Lower leg skin (tissue), 4 donors: Measurements from ENCODE around the gene OR2T8. TPM values are rescaled to one million over a fixed set of nuclear protein-coding genes. Genes with fewer than 3 reads are reported as not detected.

Source experiments
- DNase-seq, 2 donors: peaks; one replicate each; pipeline ENCODE4 v3.0.0-alpha.2; 2019; ENCODE audit warnings: low spot score in 2 of 2
- H3K4me3 ChIP-seq: fragments of 200-600 bp; sonication (generic); 2 replicates; pipeline ENCODE4 v1.5.1; 2017; ENCODE audit warnings: mild to moderate bottlenecking, low read depth; ENCODE audit not compliant: poor library complexity, severe bottlenecking
- POLR2A ChIP-seq, 2 donors: fragments of 450-650 bp; IDR thresholded peaks; one replicate each; pipeline ENCODE4 v1.6.1; 2016 to 2017; ENCODE audit warnings: antibody characterized with exemption in 2 of 2, mild to moderate bottlenecking in 1 of 2, moderate library complexity in 1 of 2
- WGBS, 2 donors: methylation state at CpG; one replicate each; pipeline ENCODE4 v1.1.5; 2018; 5-methylcytosine and 5-hydroxymethylcytosine counted together
- intact Hi-C: fragments of 100-400 bp; cut with DNase I; formaldehyde crosslinking; loops from one replicate; pipeline ENCODE4 v1.15.0; 2023; ENCODE audit warnings: low total_unique reads
- total RNA-seq, 4 donors: library from RNA; depleted of rRNA; stranded (reverse); fragments of >200 nt; gene quantifications; one replicate each; pipeline ENCODE4 v1.1.0, GENCODE V29; 2016
- TF ChIP-seq, protein P1 (sequence below), 3 donors: fragments of 450-650 bp; IDR thresholded peaks; one replicate each; pipeline ENCODE4 v1.5.1; 2016; ENCODE audit warnings: antibody characterized with exemption in 3 of 3, mild to moderate bottlenecking in 3 of 3, moderate library complexity in 2 of 3

Gene OR2T8, protein sequence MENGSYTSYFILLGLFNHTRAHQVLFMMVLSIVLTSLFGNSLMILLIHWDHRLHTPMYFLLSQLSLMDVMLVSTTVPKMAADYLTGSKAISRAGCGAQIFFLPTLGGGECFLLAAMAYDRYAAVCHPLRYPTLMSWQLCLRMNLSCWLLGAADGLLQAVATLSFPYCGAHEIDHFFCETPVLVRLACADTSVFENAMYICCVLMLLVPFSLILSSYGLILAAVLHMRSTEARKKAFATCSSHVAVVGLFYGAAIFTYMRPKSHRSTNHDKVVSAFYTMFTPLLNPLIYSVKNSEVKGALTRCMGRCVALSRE
- 1 to 10 TPM in 1 of 4 donors, not detected in 3; 4.3 TPM for total RNA-seq

DNA sequence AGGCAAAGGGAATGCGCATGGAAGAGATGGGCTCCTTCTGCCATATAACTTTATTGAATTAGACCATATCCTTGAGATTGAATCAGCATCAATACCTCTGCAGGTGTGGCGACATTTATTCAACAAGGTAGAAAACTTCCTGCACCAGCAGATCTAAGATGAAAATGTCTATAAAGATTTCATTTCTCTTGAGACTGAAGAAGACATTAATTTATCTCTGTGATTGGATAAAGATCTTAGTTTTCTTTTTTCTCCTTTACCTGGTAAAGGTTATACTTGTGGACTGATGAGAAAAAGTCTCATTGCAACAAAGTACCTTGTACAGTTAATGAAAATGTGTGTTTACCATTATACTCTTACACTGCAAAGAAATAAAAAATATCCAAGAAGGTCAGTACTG, at the start of gene OR2T8:
Gene OR2T8, plus strand, starts transcription at position 301 of the 400 bp plus-strand sequence. CDS start 766 bp downstream, outside the sequence.
- intact Hi-C loops, result no loop called here
- WGBS, 2 donors, result 92 to 94% methylated on average over 2 of the region's 2 CpGs
- DNase-seq, result no peak
- no peak for TF ChIP-seq POLR2A (IDR thresholded peaks at IDR 0.05)
- TF ChIP-seq, protein P1, sequence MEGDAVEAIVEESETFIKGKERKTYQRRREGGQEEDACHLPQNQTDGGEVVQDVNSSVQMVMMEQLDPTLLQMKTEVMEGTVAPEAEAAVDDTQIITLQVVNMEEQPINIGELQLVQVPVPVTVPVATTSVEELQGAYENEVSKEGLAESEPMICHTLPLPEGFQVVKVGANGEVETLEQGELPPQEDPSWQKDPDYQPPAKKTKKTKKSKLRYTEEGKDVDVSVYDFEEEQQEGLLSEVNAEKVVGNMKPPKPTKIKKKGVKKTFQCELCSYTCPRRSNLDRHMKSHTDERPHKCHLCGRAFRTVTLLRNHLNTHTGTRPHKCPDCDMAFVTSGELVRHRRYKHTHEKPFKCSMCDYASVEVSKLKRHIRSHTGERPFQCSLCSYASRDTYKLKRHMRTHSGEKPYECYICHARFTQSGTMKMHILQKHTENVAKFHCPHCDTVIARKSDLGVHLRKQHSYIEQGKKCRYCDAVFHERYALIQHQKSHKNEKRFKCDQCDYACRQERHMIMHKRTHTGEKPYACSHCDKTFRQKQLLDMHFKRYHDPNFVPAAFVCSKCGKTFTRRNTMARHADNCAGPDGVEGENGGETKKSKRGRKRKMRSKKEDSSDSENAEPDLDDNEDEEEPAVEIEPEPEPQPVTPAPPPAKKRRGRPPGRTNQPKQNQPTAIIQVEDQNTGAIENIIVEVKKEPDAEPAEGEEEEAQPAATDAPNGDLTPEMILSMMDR (IDR thresholded peaks at IDR 0.05), result no peak
- no peak within 1 kb of the TSS for H3K4me3 ChIP-seq

DNA sequence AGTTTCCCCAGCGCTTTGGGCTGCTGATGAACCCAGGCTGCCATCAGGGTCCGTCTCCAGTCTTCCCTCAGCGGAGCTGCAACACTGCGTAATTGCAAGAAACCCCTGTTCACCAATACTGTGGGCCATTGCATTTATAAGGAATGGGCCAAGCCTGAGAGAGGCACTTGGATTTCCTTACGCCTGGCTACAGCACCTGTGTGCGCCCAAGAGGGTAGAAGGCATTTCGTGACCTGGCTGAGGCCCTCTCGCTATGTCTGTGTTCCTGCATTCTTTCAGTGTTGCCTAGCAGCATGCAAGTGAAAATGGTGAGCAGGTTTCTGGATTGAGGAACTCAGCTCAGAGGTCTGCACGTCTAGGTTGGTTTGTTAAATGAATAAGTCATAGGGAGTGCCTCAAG, 36.7 kb upstream of the OR2T8 start:
- DNase-seq, result no peak
- intact Hi-C loops, result no loop called here
- no peak overlapping the region for H3K4me3 ChIP-seq
- TF ChIP-seq, protein P1 (IDR thresholded peaks at IDR 0.05), result no peak
- TF ChIP-seq POLR2A (IDR thresholded peaks at IDR 0.05), result no peak
- WGBS, 2 donors, result 84 to 86% methylated on average over 9 of the region's 9 CpGs

DNA sequence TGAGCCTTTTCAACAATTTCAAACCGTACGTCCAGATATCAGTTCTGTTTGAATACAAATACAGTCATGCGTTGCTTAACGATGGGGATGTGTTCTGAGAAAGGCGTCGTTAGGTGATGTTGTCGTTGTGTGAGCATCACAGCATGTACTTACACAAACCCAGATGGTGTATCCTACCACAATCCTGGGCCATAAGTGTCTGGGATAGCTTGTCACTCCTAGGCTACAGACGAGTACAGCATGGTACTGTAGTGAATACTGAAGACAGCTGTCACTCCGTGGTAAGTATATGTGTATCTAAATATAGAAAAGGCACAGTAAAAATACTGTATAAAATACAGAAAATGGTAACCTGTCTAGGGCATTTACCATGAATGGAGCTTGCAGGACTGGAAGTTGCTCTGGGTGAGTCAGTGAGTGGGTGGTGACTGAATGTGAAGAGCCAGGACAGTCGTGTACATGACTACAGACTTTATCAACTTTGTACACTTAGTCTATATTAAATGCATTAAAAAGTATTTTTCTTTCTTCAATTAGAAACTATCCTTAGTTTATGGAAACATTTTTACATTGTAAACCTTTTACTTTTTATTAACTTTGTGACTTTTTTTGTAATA, 35.1 kb upstream of the OR2T8 start:
- WGBS, 2 donors, result 87 to 89% methylated on average over 10 of the region's 10 CpGs
- intact Hi-C loops, result no loop called here
- H3K4me3 ChIP-seq, result no peak overlapping the region
- TF ChIP-seq, protein P1 (IDR thresholded peaks at IDR 0.05), result no peak
- no peak for TF ChIP-seq POLR2A (IDR thresholded peaks at IDR 0.05)
- no peak for DNase-seq

DNA sequence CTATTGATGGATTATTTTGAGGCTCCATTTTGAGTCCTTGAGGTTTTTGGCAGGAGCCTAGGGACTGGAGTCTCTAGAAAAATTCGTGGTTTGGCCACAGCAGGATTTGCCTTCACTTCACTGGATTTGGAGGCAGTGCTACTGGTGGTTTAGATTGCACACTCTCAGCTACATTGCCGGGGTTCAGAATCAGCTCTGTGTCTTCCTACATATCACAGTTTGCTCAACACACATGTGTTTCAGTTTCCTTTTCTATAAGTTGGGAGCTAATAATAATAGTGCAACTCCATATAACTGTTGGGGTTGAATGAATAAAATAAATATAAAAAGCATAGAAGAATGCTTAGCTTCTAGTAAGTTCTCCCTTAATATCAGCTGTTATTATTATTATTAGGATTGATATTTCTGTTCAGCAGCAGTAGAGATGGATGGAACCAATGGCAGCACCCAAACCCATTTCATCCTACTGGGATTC, 24.9 kb upstream of the OR2T8 start, which contains the start of gene OR2W3:
Gene OR2W3, plus strand, starts transcription at position 425 of the 475 bp plus-strand sequence. Its CDS starts 0 bp downstream, at position 425.
- intact Hi-C loops, result no loop called here
- DNase-seq, result no peak
- WGBS, 2 donors, result 47 to 50% methylated on average over 2 of the region's 2 CpGs
- H3K4me3 ChIP-seq, result no peak within 1 kb of the TSS
- no peak for TF ChIP-seq POLR2A (IDR thresholded peaks at IDR 0.05)
- TF ChIP-seq, protein P1 (IDR thresholded peaks at IDR 0.05), result no peak

DNA sequence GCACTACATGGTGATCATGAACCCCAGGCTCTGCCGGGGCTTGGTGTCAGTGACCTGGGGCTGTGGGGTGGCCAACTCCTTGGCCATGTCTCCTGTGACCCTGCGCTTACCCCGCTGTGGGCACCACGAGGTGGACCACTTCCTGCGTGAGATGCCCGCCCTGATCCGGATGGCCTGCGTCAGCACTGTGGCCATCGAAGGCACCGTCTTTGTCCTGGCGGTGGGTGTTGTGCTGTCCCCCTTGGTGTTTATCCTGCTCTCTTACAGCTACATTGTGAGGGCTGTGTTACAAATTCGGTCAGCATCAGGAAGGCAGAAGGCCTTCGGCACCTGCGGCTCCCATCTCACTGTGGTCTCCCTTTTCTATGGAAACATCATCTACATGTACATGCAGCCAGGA, 24.1 kb upstream of the OR2T8 start:
- intact Hi-C loops, result no loop called here
- TF ChIP-seq, protein P1 (IDR thresholded peaks at IDR 0.05), result no peak
- WGBS, 2 donors, result 89 to 91% methylated on average over 11 to 14 of the region's 14 CpGs
- DNase-seq, result no peak
- H3K4me3 ChIP-seq, result no peak overlapping the region
